ENCODE results near the gene ZNHIT1. TPM values are rescaled to one million over a fixed set of nuclear protein-coding genes. Genes with fewer than 3 reads are reported as not detected.

ZNHIT1 gene
- total RNA-seq, 2 donors from 2014 or later = 51.4 to 74.8 TPM

DNA sequence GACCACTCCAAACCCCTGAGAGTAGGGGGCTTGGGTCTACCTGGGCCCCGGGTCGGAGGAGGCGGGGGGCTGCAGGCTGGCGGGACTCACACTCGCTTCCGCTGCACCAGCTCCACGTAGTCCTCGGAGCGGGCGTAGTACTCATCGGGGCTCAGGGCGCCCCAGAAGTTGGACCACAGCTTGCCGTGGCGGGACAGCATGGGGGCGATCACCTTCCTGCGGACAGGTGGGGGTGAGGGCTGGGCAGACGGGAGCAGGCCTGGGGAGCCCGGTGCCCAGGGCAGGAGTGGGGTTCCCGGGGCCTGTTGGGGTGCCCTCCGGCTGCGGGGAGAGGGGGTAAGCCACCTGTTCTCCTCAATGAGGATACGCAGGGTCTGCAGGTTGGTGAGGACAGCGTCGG, 6.5 kb upstream of the ZNHIT1 start:
- Histone ChIP-seq H3K4me3 (no peak overlapping the region), H3K27ac (no peak overlapping the region), H3K4me1 (peaks cover 19% of the 10 kb centered on the region), H3K27me3 (no peaks in the 10 kb centered on the region), H3K36me3 (replicated peaks in 1 of 2; ENCODE audit: insufficient read depth in 1 of 2, low read depth in 2 of 2) (peaks cover 9 to 15% of the 10 kb centered on the region in 2 donors), H3K9me3 (no peaks in the 10 kb centered on the region)
- no peak for ATAC-seq
- WGBS, 2 donors = 98 to 100% methylated on average over 7 to 21 of the region's 24 CpGs
- intact Hi-C loops (cut with DNase I) = no loop called here
- DNase-seq = no peak
- TF ChIP-seq, protein P1, sequence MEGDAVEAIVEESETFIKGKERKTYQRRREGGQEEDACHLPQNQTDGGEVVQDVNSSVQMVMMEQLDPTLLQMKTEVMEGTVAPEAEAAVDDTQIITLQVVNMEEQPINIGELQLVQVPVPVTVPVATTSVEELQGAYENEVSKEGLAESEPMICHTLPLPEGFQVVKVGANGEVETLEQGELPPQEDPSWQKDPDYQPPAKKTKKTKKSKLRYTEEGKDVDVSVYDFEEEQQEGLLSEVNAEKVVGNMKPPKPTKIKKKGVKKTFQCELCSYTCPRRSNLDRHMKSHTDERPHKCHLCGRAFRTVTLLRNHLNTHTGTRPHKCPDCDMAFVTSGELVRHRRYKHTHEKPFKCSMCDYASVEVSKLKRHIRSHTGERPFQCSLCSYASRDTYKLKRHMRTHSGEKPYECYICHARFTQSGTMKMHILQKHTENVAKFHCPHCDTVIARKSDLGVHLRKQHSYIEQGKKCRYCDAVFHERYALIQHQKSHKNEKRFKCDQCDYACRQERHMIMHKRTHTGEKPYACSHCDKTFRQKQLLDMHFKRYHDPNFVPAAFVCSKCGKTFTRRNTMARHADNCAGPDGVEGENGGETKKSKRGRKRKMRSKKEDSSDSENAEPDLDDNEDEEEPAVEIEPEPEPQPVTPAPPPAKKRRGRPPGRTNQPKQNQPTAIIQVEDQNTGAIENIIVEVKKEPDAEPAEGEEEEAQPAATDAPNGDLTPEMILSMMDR (IDR thresholded peaks at IDR 0.05) = no peak
- TF ChIP-seq POLR2A (IDR thresholded peaks at IDR 0.05) = no peak

GRCh38 chr7:101212014-101212413, 6.0 kb upstream of the ZNHIT1 start:
- intact Hi-C loops (cut with DNase I) = no loop called here
- Histone ChIP-seq H3K4me3 (no peak overlapping the region), H3K27me3 (no peaks in the 10 kb centered on the region), H3K36me3 (replicated peaks in 1 of 2; ENCODE audit: insufficient read depth in 1 of 2, low read depth in 2 of 2) (peaks cover 9 to 15% of the 10 kb centered on the region in 2 donors), H3K27ac (no peak overlapping the region), H3K4me1 (peaks cover 24% of the 10 kb centered on the region), H3K9me3 (no peaks in the 10 kb centered on the region)
- WGBS, 2 donors = 93 to 98% methylated on average over 5 to 8 of the region's 8 CpGs
- DNase-seq (no peak), ATAC-seq (no peak)
- no peak for TF ChIP-seq POLR2A (IDR thresholded peaks at IDR 0.05)
- TF ChIP-seq, protein P1 (IDR thresholded peaks at IDR 0.05) = no peak

GRCh38 chr7:101216001-101216859, 1.7 kb upstream of the ZNHIT1 start:
- Histone ChIP-seq H3K4me3 (peak overlapping the region; percentile 65 to 74), H3K27ac (peak overlapping the region in 1 of 4 donors; percentile 92), H3K27me3 (no peaks in the 10 kb centered on the region), H3K36me3 (replicated peaks in 1 of 2; ENCODE audit: insufficient read depth in 1 of 2, low read depth in 2 of 2) (peaks cover 5 to 9% of the 10 kb centered on the region in 2 donors), H3K4me1 (peaks cover 46% of the 10 kb centered on the region), H3K9me3 (no peaks in the 10 kb centered on the region)
- ATAC-seq = no peak
- intact Hi-C loops (cut with DNase I) = no loop called here
- TF ChIP-seq POLR2A (IDR thresholded peaks at IDR 0.05) = no peak
- TF ChIP-seq, protein P1 (IDR thresholded peaks at IDR 0.05) = no peak
- 54 to 69% methylated on average over 24 to 28 of the region's 31 CpGs for WGBS, 2 donors
- peak in 1 of 4 donors; percentile 24 for DNase-seq

- TF ChIP-seq POLR2A (IDR thresholded peaks at IDR 0.05) = no peak
- TF ChIP-seq, protein P1 (IDR thresholded peaks at IDR 0.05) = no peak
- H3K4me3 ChIP-seq = peak overlapping the region; percentile 65 to 74
- peaks cover 46% of the 10 kb centered on the region for H3K4me1 ChIP-seq
- H3K27ac ChIP-seq = peak overlapping the region in 3 of 4 donors; percentile 86 to 92 (median 90)
- no peak for DNase-seq
- H3K27me3 ChIP-seq = no peaks in the 10 kb centered on the region
- H3K9me3 ChIP-seq = no peaks in the 10 kb centered on the region
- intact Hi-C loops (cut with DNase I) = no loop called here
- no peak for ATAC-seq
- 0 to 1% methylated on average over 2 to 22 of the region's 34 CpGs for WGBS, 2 donors
- H3K36me3 ChIP-seq (replicated peaks in 1 of 2; ENCODE audit: insufficient read depth in 1 of 2, low read depth in 2 of 2) = peaks cover 0 to 4% of the 10 kb centered on the region in 2 donors
Observed at GRCh38 chr7:101216860-101217387, 1.0 kb upstream of the ZNHIT1 start.

Measured in body of pancreas (tissue), 4 donors.